Heart right ventricle (tissue), 16 donors: ENCODE measurements around the gene UBE3C. TPM values are rescaled to one million over a fixed set of nuclear protein-coding genes. Genes with fewer than 3 reads are reported as not detected.
A peak's percentile ranks its signal among the peaks of the same experiment; 100 is the strongest.

Experiments used
- ATAC-seq, 8 donors: fragments of 200-7000 bp; cut with Tn5 transposase; one replicate each; pipeline ENCODE4 v1.9.1; 2020; ENCODE audit warnings: mild to moderate bottlenecking in 8 of 8, moderate library complexity in 8 of 8, moderate number of reproducible peaks in 1 of 8
- DNase-seq, 2 donors: peaks; one replicate each; pipeline ENCODE4 v3.0.0-alpha.2; 2020
- H3K27ac ChIP-seq, 10 donors: fragments of 200-600 bp; sonication (generic) in 2 of 10; one replicate each; pipeline versions ENCODE4 v1.5.0 to v1.8.0; 2020 to 2022; ENCODE audit warnings: mild to moderate bottlenecking in 3 of 10
- H3K27me3 ChIP-seq, 7 donors: fragments of 200-600 bp; one replicate each; pipeline ENCODE4 v1.8.0; 2021 to 2022; ENCODE audit warnings: mild to moderate bottlenecking in 2 of 7
- H3K36me3 ChIP-seq, 9 donors: fragments of 200-600 bp; sonication (generic) in 1 of 9; one replicate each; pipeline versions ENCODE4 v1.5.0 to v1.8.0; 2020 to 2022; ENCODE audit warnings: mild to moderate bottlenecking in 2 of 9
- H3K4me1 ChIP-seq, 9 donors: fragments of 200-600 bp; sonication (generic) in 1 of 9; one replicate each; pipeline versions ENCODE4 v1.5.0 to v1.8.0; 2020 to 2022; ENCODE audit warnings: mild to moderate bottlenecking in 4 of 9
- H3K4me3 ChIP-seq, 10 donors: fragments of 200-600 bp; sonication (generic) in 2 of 10; one replicate each; pipeline versions ENCODE4 v1.5.0 to v1.8.0; 2020 to 2022; ENCODE audit warnings: mild to moderate bottlenecking in 7 of 10, moderate library complexity in 2 of 10
- H3K9me3 ChIP-seq, 11 donors: fragments of 200-600 bp in 10 of 11; sonication (generic) in 2 of 11; one replicate each; pipeline versions ENCODE4 v1.5.0 to v1.8.0; 2013 to 2022; ENCODE audit warnings: mild to moderate bottlenecking in 2 of 11, control low read depth in 1 of 11, moderate library complexity in 1 of 11
- WGBS, 2 donors: extraction: QIAGEN DNeasy Blood & Tissue Kit; methylation state at CpG; one replicate each; pipeline ENCODE4 v1.1.7; 2013; ENCODE audit warnings: inconsistent platforms in 1 of 2; 5-methylcytosine and 5-hydroxymethylcytosine counted together
- intact Hi-C, 10 donors: fragments of 100-400 bp; cut with DNase I; formaldehyde crosslinking; loops; one replicate each; pipeline versions ENCODE4 v1.11.1 to v1.14.2; 2022
- long read RNA-seq, 3 donors: library from polyadenylated mRNA; unstranded; transcript quantifications; one replicate each; pipeline ENCODE4 v2.0.0, GENCODE V29; 2020 to 2021
- polyA plus RNA-seq, 2 donors: library from polyadenylated mRNA; stranded (reverse); fragments of 200-250 nt; gene quantifications; one replicate each; pipeline ENCODE4 v1.2.3, GENCODE V29; 2013
- total RNA-seq, 10 donors: library from RNA; stranded (reverse); fragmentation: NEBNext Ultra II Directional in 3 of 10; extraction: Animal tissue kit (Norgen Biotek cat#: 25700) in 3 of 10; gene quantifications; one replicate each; pipeline versions ENCODE4 v1.2.1 to v1.2.4, GENCODE V29; 2021 to 2023
- TF ChIP-seq, protein P1 (sequence below), 9 donors: fragments of 200-600 bp; sonication (generic) in 2 of 9; IDR thresholded peaks; one replicate each; pipeline versions ENCODE4 v1.5.0 to v1.8.0; 2021 to 2022; ENCODE audit warnings: antibody characterized with exemption in 9 of 9, mild to moderate bottlenecking in 5 of 9, moderate library complexity in 1 of 9
- donor health status: Arrhythmogenic right ventricular cardiomyopathy.
- donor health status: ischemic (EF 13 %, LVEDD 7.1; RV severe dilation, severe dysfunction).
- donor health status: healthy with polysubstance abuse.
- donor health status: DM: no; HTN: yes; CAD: no.
- donor health status: DM: no; HTN: no; CAD: no.
- donor health status: ischemic (EF 25% LVEDD 6.9; RV normal size, moderate dysfunction).
- donor health status: ischemic (EF 25% LVEDD 5.7; RV mildly dilated, moderate dysfunction).
- donor health status: healthy.
- donor health status: DM: yes; HTN: yes; CAD: no.
- donor health status: Ischemic cardiomyopathy.
- donor health status: ischemic (EF 35%, LVEDD 5.7; RV mildly dilated, moderate dysfunction).
- donor health status: nonischemic (EF 11% LVEDD 7.7; RV severe dilation, severe dysfunction).
- donor health status: DM: yes; HTN: yes; CAD: no.
- donor health status: PGD.
- donor health status: ischemic (EF 29% LVEDD 5.4; RV normal size, mild dysfunction).
- donor health status: nonischemic (EF 23%, LVEDD 6.1; RV moderate dilation, normal function).

UBE3C gene
- total RNA-seq (10 to 100 TPM; 39.0 to 53.8 (median 49.1) TPM), polyA plus RNA-seq (10 to 100 TPM; 10.5 to 21.8 TPM)
- long read RNA-seq, donor 1, full-length matches to known transcripts: 51 of 91 reads
- long read RNA-seq, donor 1, partial matches to known transcripts: 23 of 91 reads
- long read RNA-seq, donor 1, other reads (novel, unspliced or antisense): 17 of 91 reads
- long read RNA-seq, donor 2, full-length matches to known transcripts: 62 of 83 reads
- long read RNA-seq, donor 2, partial matches to known transcripts: 16 of 83 reads
- long read RNA-seq, donor 2, other reads (novel, unspliced or antisense): 5 of 83 reads
- long read RNA-seq, donor 3, full-length matches to known transcripts: 14 of 52 reads
- long read RNA-seq, donor 3, partial matches to known transcripts: 34 of 52 reads
- long read RNA-seq, donor 3, other reads (novel, unspliced or antisense): 4 of 52 reads

DNA sequence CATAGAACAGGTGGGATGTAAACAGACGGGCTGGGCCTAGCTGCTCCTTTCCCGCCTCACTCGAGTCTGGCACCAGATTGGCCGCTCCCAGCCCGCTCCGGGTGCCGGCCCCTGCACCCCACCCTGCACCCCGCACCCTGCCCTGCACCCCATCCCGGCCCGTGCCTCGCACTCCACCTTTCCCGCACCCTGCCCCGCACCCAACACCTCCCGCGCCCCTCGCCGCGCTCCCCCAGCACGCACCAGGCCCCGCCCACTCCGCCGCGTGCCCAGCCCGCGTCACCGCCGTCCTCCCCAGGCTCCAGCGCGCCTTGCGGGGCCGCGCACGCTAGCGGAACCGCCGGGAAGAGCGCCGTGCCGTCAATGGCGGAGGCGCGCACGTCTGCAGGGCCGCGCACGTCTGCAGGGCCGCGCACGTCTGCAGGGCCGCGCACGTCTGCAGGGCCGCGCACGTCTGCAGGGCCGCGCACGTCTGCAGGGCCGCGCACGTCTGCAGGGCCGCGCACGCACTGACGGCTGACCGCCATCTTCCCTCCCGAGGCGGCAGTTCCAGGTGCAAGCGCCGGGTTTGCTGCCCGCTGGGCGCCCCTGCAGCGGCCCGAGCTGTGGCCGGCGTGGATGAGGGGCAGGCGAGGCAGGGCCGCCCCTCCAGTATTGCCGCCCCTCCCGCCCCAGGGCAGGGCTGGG is at the start of gene UBE3C:
Gene UBE3C, plus strand, starts transcription at position 503 of the 687 bp plus-strand sequence. CDS start 347 bp downstream, outside the sequence.
- intact Hi-C loops: loop anchor here in 3 of 10 donors (5.0 to 10.0 kb wide), 3 partner anchors 164 to 244 kb away; partner anchors contain the start of genes DNAJB6 (in 1 of the 3) and LMBR1 (in 1 of the 3)
- WGBS, 2 donors: 1 to 2% methylated on average over 62 to 80 of the region's 80 CpGs

DNA sequence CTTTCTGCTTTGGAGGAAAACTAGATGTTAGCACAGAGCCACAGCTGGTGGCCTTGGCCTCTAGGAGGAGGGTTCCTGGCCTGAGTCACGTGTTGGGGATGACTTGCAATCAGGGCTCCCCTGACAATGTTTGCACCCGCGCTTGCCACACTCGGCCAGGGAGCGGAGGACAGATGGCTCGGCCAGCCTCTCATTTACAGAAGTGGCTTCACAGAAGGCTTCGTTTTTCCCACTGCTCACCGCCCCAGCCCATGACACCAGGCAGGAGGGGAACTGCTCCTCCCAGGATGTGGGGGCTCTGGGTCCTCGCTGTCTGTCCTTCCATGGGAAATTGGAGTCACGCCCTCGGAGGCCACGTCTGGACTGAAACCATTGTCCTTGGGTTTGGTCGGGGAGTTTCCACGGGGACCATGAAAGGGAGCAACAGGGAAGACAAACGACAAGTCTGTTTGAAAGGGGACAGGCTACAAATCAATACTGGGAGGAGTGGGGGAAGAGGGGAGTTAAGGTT is 49.6 kb upstream of the UBE3C start:
- H3K27me3 ChIP-seq: peaks cover 0 to 28% (median 5%) of the 10 kb centered on the region in 7 donors
- ATAC-seq (no peak), DNase-seq (no peak)
- H3K27ac ChIP-seq: no peak overlapping the region
- intact Hi-C loops: no loop called here
- H3K36me3 ChIP-seq: no peaks in the 10 kb centered on the region
- H3K4me1 ChIP-seq: no peaks in the 10 kb centered on the region
- TF ChIP-seq, protein P1, sequence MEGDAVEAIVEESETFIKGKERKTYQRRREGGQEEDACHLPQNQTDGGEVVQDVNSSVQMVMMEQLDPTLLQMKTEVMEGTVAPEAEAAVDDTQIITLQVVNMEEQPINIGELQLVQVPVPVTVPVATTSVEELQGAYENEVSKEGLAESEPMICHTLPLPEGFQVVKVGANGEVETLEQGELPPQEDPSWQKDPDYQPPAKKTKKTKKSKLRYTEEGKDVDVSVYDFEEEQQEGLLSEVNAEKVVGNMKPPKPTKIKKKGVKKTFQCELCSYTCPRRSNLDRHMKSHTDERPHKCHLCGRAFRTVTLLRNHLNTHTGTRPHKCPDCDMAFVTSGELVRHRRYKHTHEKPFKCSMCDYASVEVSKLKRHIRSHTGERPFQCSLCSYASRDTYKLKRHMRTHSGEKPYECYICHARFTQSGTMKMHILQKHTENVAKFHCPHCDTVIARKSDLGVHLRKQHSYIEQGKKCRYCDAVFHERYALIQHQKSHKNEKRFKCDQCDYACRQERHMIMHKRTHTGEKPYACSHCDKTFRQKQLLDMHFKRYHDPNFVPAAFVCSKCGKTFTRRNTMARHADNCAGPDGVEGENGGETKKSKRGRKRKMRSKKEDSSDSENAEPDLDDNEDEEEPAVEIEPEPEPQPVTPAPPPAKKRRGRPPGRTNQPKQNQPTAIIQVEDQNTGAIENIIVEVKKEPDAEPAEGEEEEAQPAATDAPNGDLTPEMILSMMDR (IDR thresholded peaks at IDR 0.05): no peak
- 68 to 73% methylated on average over 15 of the region's 15 CpGs for WGBS, 2 donors
- peaks cover 0 to 35% (median 11%) of the 10 kb centered on the region in 11 donors for H3K9me3 ChIP-seq
- H3K4me3 ChIP-seq: no peak overlapping the region

More for the DNA sequence above, at the start of gene UBE3C:
- ATAC-seq: peak; percentile 95 to 97 (median 96)
- TF ChIP-seq, protein P1 (IDR thresholded peaks at IDR 0.05): peak in 2 of 9 donors; percentile 8 to 10
- H3K9me3 ChIP-seq: no peaks in the 10 kb centered on the region
- peak; percentile 90 to 94 for DNase-seq
- H3K36me3 ChIP-seq: peaks cover 0 to 27% (median 0%) of the 10 kb centered on the region in 9 donors
- H3K27me3 ChIP-seq: no peaks in the 10 kb centered on the region
- H3K27ac ChIP-seq: peak within 1 kb of the TSS; percentile 80 to 96 (median 88)
- peaks cover 4 to 46% (median 29%) of the 10 kb centered on the region in 9 donors for H3K4me1 ChIP-seq
- H3K4me3 ChIP-seq: peak within 1 kb of the TSS; percentile 64 to 89 (median 82)

DNA sequence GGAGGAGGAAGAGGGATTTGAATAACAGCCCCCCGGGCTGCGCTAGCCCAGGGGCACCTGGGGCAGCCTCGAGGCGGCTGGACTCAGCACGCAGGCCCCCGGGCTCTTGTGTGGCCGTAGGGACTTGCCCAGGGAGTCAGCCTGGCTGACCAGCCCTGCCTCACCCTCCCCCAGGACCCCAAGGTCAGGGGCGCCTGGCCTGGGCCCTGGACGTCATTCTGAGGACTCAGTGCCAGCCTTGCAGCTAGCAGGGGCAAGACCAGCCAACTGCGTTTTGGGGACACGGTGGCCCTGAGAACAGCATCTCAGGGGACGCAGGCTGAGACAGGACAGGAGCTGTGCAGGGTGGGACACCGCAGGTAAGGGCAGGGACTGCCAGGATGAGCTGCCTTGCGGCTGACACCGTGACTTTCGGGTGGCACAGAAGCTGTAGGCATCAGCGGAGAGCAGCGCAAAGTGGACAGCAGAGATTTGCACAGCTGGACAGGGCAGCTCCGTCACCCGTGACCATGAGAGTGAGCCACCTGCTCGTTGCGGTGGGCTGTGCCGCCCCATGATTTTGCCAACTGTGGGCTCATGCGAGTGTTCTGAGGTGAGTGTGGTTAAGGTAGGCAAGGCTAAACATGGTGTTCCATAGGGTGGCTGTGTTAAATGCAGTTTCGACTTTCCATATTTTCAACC is 48.1 kb upstream of the UBE3C start:
- no peak overlapping the region for H3K4me3 ChIP-seq
- peaks cover 0 to 22% (median 2%) of the 10 kb centered on the region in 11 donors for H3K9me3 ChIP-seq
- 88 to 90% methylated on average over 25 of the region's 25 CpGs for WGBS, 2 donors
- no peaks in the 10 kb centered on the region for H3K36me3 ChIP-seq
- ATAC-seq (no peak), DNase-seq (no peak)
- peaks cover 0 to 30% (median 5%) of the 10 kb centered on the region in 7 donors for H3K27me3 ChIP-seq
- TF ChIP-seq, protein P1 (IDR thresholded peaks at IDR 0.05): no peak
- H3K4me1 ChIP-seq: no peaks in the 10 kb centered on the region
- intact Hi-C loops: no loop called here
- no peak overlapping the region for H3K27ac ChIP-seq
